Hepatocyte (in vitro differentiated cells): ENCODE data around the gene ASB2. TPM values are rescaled to one million over a fixed set of nuclear protein-coding genes. Genes with fewer than 3 reads are reported as not detected.

Experiments used
- DNase-seq: peaks from one replicate; pipeline ENCODE4 v3.0.0-alpha.2; 2016; ENCODE audit warnings: low spot score
- H2AFZ ChIP-seq: fragments of 200-600 bp; sonication (generic); 2 replicates; pipeline ENCODE4 v1.6.0; 2016; ENCODE audit warnings: antibody characterized with exemption, mild to moderate bottlenecking
- H3K27ac ChIP-seq: fragments of 200-600 bp; sonication (generic); 2 replicates; pipeline ENCODE4 v1.5.1; 2016; ENCODE audit warnings: mild to moderate bottlenecking
- H3K27me3 ChIP-seq: fragments of 200-600 bp; sonication (generic); 2 replicates; pipeline ENCODE4 v1.6.1; 2016
- H3K36me3 ChIP-seq: fragments of 200-600 bp; sonication (generic); replicated peaks from 2 replicates; pipeline ENCODE4 v1.5.1; 2016; ENCODE audit warnings: low read depth; ENCODE audit not compliant: insufficient read depth
- H3K4me1 ChIP-seq: fragments of 200-600 bp; sonication (generic); 2 replicates; pipeline ENCODE4 v1.5.1; 2016; ENCODE audit warnings: mild to moderate bottlenecking, moderate library complexity; ENCODE audit not compliant: insufficient read depth
- H3K4me2 ChIP-seq: fragments of 200-600 bp; sonication (generic); 2 replicates; pipeline ENCODE4 v1.6.0; 2016
- H3K4me3 ChIP-seq: fragments of 200-600 bp; sonication (generic); 2 replicates; pipeline ENCODE4 v1.5.1; 2016; ENCODE audit warnings: mild to moderate bottlenecking
- H3K79me2 ChIP-seq: fragments of 200-600 bp; sonication (generic); 2 replicates; pipeline ENCODE4 v1.6.0; 2017; ENCODE audit warnings: mild to moderate bottlenecking
- H3K9me2 ChIP-seq: fragments of 200-600 bp; sonication (generic); replicated peaks from 2 replicates; pipeline ENCODE4 v1.6.0; 2017; ENCODE audit warnings: mild to moderate bottlenecking; ENCODE audit not compliant: insufficient read depth
- H3K9me3 ChIP-seq: fragments of 200-600 bp; sonication (generic); 2 replicates; pipeline ENCODE4 v1.5.1; 2016; ENCODE audit warnings: low read depth, mild to moderate bottlenecking
- H4K20me1 ChIP-seq: fragments of 200-600 bp; sonication (generic); 2 replicates; pipeline ENCODE4 v1.6.0; 2016; ENCODE audit warnings: mild to moderate bottlenecking; ENCODE audit not compliant: insufficient read depth, poor library complexity, severe bottlenecking
- CTCF ChIP-seq: fragments of 200-600 bp; sonication (generic); IDR thresholded peaks from 2 replicates; pipeline ENCODE4 v1.5.1; 2016; ENCODE audit warnings: antibody characterized with exemption, mild to moderate bottlenecking; ENCODE audit not compliant: poor library complexity
- EZH2 ChIP-seq: fragments of 200-600 bp; sonication (generic); IDR thresholded peaks from 2 replicates; pipeline ENCODE4 v1.6.1; 2016; ENCODE audit warnings: antibody characterized with exemption, mild to moderate bottlenecking, borderline replicate concordance
- EZH2phosphoT487 ChIP-seq: fragments of 200-600 bp; sonication (generic); IDR thresholded peaks from one replicate; pipeline ENCODE4 v1.6.1; 2018; ENCODE audit warnings: antibody characterized with exemption, mild to moderate bottlenecking, low read depth, moderate library complexity; ENCODE audit not compliant: unreplicated experiment, severe bottlenecking
- WGBS: methylation state at CpG from one replicate; pipeline ENCODE4 v1.1.6; 2016; ENCODE audit warnings: low lambda C conversion rate; ENCODE audit errors: missing lambda C conversion rate; 5-methylcytosine and 5-hydroxymethylcytosine counted together
- polyA plus RNA-seq: library from polyadenylated mRNA; unstranded; fragments of >200 nt; fragmentation: Nextera tagmentation; extraction: Ambion mirVana; gene quantifications from 2 replicates; pipeline ENCODE4 v1.2.1, GENCODE V29; 2016
- total RNA-seq: library from RNA; depleted of rRNA; stranded (reverse); fragments of >200 nt; gene quantifications from 2 replicates; pipeline ENCODE4 v1.2.3, GENCODE V29; 2014

Gene ASB2
- total and polyA plus RNA-seq, 2 experiments from 2014 or later: 0.27 to 0.53 TPM

GRCh38 chr14:93935213-93935612 lies 41.2 kb downstream of the ASB2 start:
- H3K4me1 ChIP-seq: no peaks in the 10 kb centered on the region
- TF ChIP-seq EZH2: no peak
- no peaks in the 10 kb centered on the region for H3K9me2 ChIP-seq
- H3K9me3 ChIP-seq: no peaks in the 10 kb centered on the region
- H4K20me1 ChIP-seq: no peaks in the 10 kb centered on the region
- no peak overlapping the region for H3K27ac ChIP-seq
- no peak overlapping the region for H3K4me3 ChIP-seq
- no peaks in the 10 kb centered on the region for H3K36me3 ChIP-seq
- H3K27me3 ChIP-seq: peaks cover 19% of the 10 kb centered on the region
- WGBS: 83% methylated on average over 8 of the region's 8 CpGs
- DNase-seq: no peak
- no peak overlapping the region for H3K4me2 ChIP-seq
- H3K79me2 ChIP-seq: no peaks in the 10 kb centered on the region
- no peak overlapping the region for H2AFZ ChIP-seq

GRCh38 chr14:93932642-93933041 lies 43.7 kb downstream of the ASB2 start:
- no peak for TF ChIP-seq EZH2phosphoT487
- H3K9me2 ChIP-seq: no peaks in the 10 kb centered on the region
- no peak overlapping the region for H3K4me2 ChIP-seq
- H3K4me1 ChIP-seq: no peaks in the 10 kb centered on the region
- H4K20me1 ChIP-seq: no peaks in the 10 kb centered on the region
- no peak overlapping the region for H2AFZ ChIP-seq
- 95% methylated on average over 4 of the region's 4 CpGs for WGBS
- no peaks in the 10 kb centered on the region for H3K36me3 ChIP-seq
- H3K79me2 ChIP-seq: no peaks in the 10 kb centered on the region
- no peak overlapping the region for H3K27ac ChIP-seq
- no peak for DNase-seq
- H3K4me3 ChIP-seq: no peak overlapping the region
- no peaks in the 10 kb centered on the region for H3K9me3 ChIP-seq
- peaks cover 5% of the 10 kb centered on the region for H3K27me3 ChIP-seq

GRCh38 chr14:93930989-93931307 lies 45.4 kb downstream of the ASB2 start:
- no peaks in the 10 kb centered on the region for H3K9me3 ChIP-seq
- no peaks in the 10 kb centered on the region for H3K79me2 ChIP-seq
- H3K4me2 ChIP-seq: no peak overlapping the region
- TF ChIP-seq EZH2phosphoT487 (no peak), CTCF (no peak), EZH2 (no peak)
- H2AFZ ChIP-seq: no peak overlapping the region
- no peak overlapping the region for H3K4me3 ChIP-seq
- no peaks in the 10 kb centered on the region for H3K9me2 ChIP-seq
- no peaks in the 10 kb centered on the region for H3K27me3 ChIP-seq
- H3K4me1 ChIP-seq: no peaks in the 10 kb centered on the region
- H3K27ac ChIP-seq: no peak overlapping the region
- no peaks in the 10 kb centered on the region for H3K36me3 ChIP-seq
- H4K20me1 ChIP-seq: no peaks in the 10 kb centered on the region
- WGBS: 85% methylated on average over 4 of the region's 4 CpGs
- DNase-seq: no peak

- Histone ChIP-seq H3K27me3 (no peaks in the 10 kb centered on the region), H3K4me1 (no peaks in the 10 kb centered on the region), H3K79me2 (no peaks in the 10 kb centered on the region), H2AFZ (no peak overlapping the region), H3K9me2 (no peaks in the 10 kb centered on the region), H3K4me3 (no peak overlapping the region), H4K20me1 (no peaks in the 10 kb centered on the region), H3K9me3 (no peaks in the 10 kb centered on the region), H3K4me2 (no peak overlapping the region), H3K36me3 (no peaks in the 10 kb centered on the region), H3K27ac (no peak overlapping the region)
- TF ChIP-seq EZH2 (no peak), CTCF (no peak), EZH2phosphoT487 (no peak)
- DNase-seq: no peak
- 96% methylated on average over 8 of the region's 8 CpGs for WGBS
These were observed 45.9 kb downstream of the ASB2 start for GRCh38 chr14:93930296-93930988.
